Mesendoderm (in vitro differentiated cells): Measurements from ENCODE around the gene COQ2.

Experiments
- DNase-seq: peaks from one replicate; pipeline ENCODE4 v3.0.0; 2013
- H2AK5ac ChIP-seq: 2 replicates; pipeline ENCODE4 v1.6.1; 2013; ENCODE audit warnings: low read length, inconsistent platforms
- H2BK120ac ChIP-seq: 2 replicates; pipeline ENCODE4 v1.6.1; 2013; ENCODE audit warnings: low read depth, mild to moderate bottlenecking, low read length, moderate library complexity, mixed read lengths
- H2BK15ac ChIP-seq: replicated peaks from 2 replicates; pipeline ENCODE4 v1.6.1; 2013; ENCODE audit warnings: low read depth, mild to moderate bottlenecking, moderate library complexity
- H2BK5ac ChIP-seq: 2 replicates; pipeline ENCODE4 v1.6.1; 2013; ENCODE audit warnings: low read length, inconsistent platforms
- H3K18ac ChIP-seq: 2 replicates; pipeline ENCODE4 v1.6.1; 2013; ENCODE audit warnings: mild to moderate bottlenecking, low read length, mixed read lengths
- H3K23ac ChIP-seq: one replicate; pipeline ENCODE4 v1.6.1; 2013; ENCODE audit warnings: low read length
- H3K27ac ChIP-seq: 2 replicates; pipeline ENCODE4 v1.5.1; 2013; ENCODE audit warnings: low read depth, mild to moderate bottlenecking, inconsistent platforms, low read length, moderate library complexity
- H3K27me3 ChIP-seq: 2 replicates; pipeline ENCODE4 v1.6.1; 2013; ENCODE audit warnings: low read length, control low read depth, mild to moderate bottlenecking, inconsistent platforms; ENCODE audit not compliant: insufficient read depth, poor library complexity
- H3K36me3 ChIP-seq: 2 replicates; pipeline ENCODE4 v1.6.1; 2013; ENCODE audit warnings: low read length, inconsistent platforms; ENCODE audit not compliant: control insufficient read depth, insufficient read depth
- H3K4ac ChIP-seq: one replicate; pipeline ENCODE4 v1.6.1; 2013; ENCODE audit warnings: low read depth, mild to moderate bottlenecking, low read length, moderate library complexity
- H3K4me1 ChIP-seq: 2 replicates; pipeline ENCODE4 v1.6.1; 2013; ENCODE audit warnings: low read depth, low read length, inconsistent platforms; ENCODE audit not compliant: control insufficient read depth
- H3K4me2 ChIP-seq: 2 replicates; pipeline ENCODE4 v1.6.1; 2013; ENCODE audit warnings: low read length
- H3K4me3 ChIP-seq: 2 replicates; pipeline ENCODE4 v1.5.1; 2013; ENCODE audit warnings: mild to moderate bottlenecking, low read length
- H3K56ac ChIP-seq: one replicate; pipeline ENCODE4 v1.6.1; 2013; ENCODE audit warnings: low read length
- H3K79me1 ChIP-seq: 2 replicates; pipeline ENCODE4 v1.6.1; 2013; ENCODE audit warnings: low read length, inconsistent platforms
- H3K79me2 ChIP-seq: 2 replicates; pipeline ENCODE4 v1.6.1; 2013; ENCODE audit warnings: mild to moderate bottlenecking, low read length; ENCODE audit not compliant: control insufficient read depth, insufficient read depth
- H3K9ac ChIP-seq: 2 replicates; pipeline ENCODE4 v1.6.1; 2013; ENCODE audit warnings: low read length, inconsistent platforms
- H4K5ac ChIP-seq: one replicate; pipeline ENCODE4 v1.6.1; 2013; ENCODE audit warnings: low read length
- H4K8ac ChIP-seq: one replicate; pipeline ENCODE4 v1.6.1; 2013; ENCODE audit warnings: low read depth, mild to moderate bottlenecking, control low read depth, low read length, moderate library complexity
- WGBS: extraction: QIAGEN DNeasy Blood & Tissue Kit; methylation state at CpG from one replicate; pipeline ENCODE4 v1.1.7; 2013; ENCODE audit warnings: low lambda C conversion rate, missing lambda C conversion rate; ENCODE audit not compliant: insufficient coverage; ENCODE audit errors: extremely low coverage; 5-methylcytosine and 5-hydroxymethylcytosine counted together

COQ2 gene

DNA sequence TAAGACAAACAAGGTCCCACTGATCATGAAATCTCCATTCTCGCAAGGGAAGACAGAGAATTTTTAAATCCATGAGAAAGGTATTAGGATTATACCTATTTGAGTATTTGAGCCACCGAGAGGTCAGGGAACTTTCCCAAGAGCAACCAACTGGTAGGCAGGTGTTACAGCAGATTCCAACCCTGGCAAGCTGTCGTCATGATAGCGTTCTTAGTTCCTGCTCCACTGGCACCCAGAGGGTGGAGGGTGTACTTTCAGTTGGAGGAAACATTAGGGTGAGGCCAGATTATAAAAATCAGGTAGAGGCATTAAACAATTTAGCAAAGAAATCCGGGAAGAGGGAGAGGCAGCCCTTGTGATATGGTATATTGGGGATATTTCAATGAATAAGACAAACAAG is 23.3 kb downstream of the COQ2 start:
- Histone ChIP-seq H3K4me2 (no peak overlapping the region), H3K18ac (no peak overlapping the region), H3K36me3 (no peaks in the 10 kb centered on the region), H3K27ac (no peak overlapping the region), H3K79me1 (no peaks in the 10 kb centered on the region), H3K27me3 (no peaks in the 10 kb centered on the region), H4K8ac (no peak overlapping the region), H3K9ac (no peak overlapping the region), H4K5ac (no peak overlapping the region), H3K4ac (no peak overlapping the region), H2AK5ac (no peak overlapping the region), H2BK120ac (no peak overlapping the region), H3K79me2 (no peaks in the 10 kb centered on the region), H3K23ac (no peak overlapping the region), H2BK15ac (no peak overlapping the region), H3K4me3 (no peak overlapping the region), H3K56ac (no peak overlapping the region), H2BK5ac (no peak overlapping the region), H3K4me1 (no peaks in the 10 kb centered on the region)
- WGBS, result no CpG with 5 or more reads among the region's 5 CpGs
- DNase-seq, result no peak

DNA sequence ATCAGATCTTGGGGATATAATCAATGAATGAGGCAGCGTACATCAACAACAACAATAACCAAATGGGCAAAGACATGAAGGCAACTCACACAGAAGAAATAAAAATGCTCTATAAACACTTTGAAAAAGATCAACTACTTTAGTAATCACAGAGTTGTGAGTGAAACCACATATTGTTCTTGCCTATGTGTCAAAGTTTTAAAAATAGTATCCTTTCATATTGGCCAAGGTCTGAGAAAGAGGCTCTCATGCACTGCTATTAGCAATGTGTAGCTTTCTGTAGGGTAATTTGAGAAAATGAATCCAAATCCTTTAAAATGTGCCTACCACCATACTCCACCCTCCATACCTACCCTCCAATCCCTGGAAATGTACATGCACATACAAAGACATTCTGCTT is 25.0 kb downstream of the COQ2 start:
- H3K4ac ChIP-seq, result no peak overlapping the region
- H2BK15ac ChIP-seq, result no peak overlapping the region
- no peak overlapping the region for H3K56ac ChIP-seq
- no peak overlapping the region for H2BK5ac ChIP-seq
- no peak for DNase-seq
- H3K9ac ChIP-seq, result no peak overlapping the region
- no peak overlapping the region for H3K27ac ChIP-seq
- H3K79me2 ChIP-seq, result no peaks in the 10 kb centered on the region
- H4K8ac ChIP-seq, result no peak overlapping the region
- H3K4me2 ChIP-seq, result no peak overlapping the region
- H3K36me3 ChIP-seq, result no peaks in the 10 kb centered on the region
- no peak overlapping the region for H3K18ac ChIP-seq
- H4K5ac ChIP-seq, result no peak overlapping the region
- H3K27me3 ChIP-seq, result no peaks in the 10 kb centered on the region
- H3K4me3 ChIP-seq, result no peak overlapping the region
- no CpG with 5 or more reads among the region's 1 CpG for WGBS
- no peaks in the 10 kb centered on the region for H3K4me1 ChIP-seq
- no peaks in the 10 kb centered on the region for H3K79me1 ChIP-seq
- no peak overlapping the region for H2BK120ac ChIP-seq
- H3K23ac ChIP-seq, result no peak overlapping the region
- no peak overlapping the region for H2AK5ac ChIP-seq

DNA sequence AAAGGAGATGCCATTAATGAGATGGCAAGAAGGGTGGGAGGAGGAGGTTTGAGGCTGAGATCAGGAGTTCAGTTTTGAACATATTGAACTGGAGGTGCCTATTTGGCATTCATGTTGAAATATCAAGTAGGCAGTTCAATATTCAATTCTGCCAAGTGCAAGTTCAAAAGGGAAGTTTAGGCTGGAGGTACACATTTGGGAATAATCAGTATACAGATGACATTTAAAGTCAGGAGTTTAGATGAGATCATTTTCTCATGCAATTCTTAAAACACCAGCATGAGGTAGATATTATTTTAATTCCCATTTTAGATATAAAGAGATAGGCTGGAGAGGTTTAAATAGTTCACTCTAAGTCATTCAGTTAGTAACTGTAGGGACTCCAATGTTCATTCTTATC is 26.1 kb downstream of the COQ2 start:
- Histone ChIP-seq H3K27me3 (no peaks in the 10 kb centered on the region), H2BK120ac (no peak overlapping the region), H3K4me3 (no peak overlapping the region), H3K79me2 (no peaks in the 10 kb centered on the region), H3K56ac (no peak overlapping the region), H3K79me1 (no peaks in the 10 kb centered on the region), H2AK5ac (no peak overlapping the region), H2BK15ac (no peak overlapping the region), H3K27ac (no peak overlapping the region), H3K4me1 (no peaks in the 10 kb centered on the region), H3K4me2 (no peak overlapping the region), H3K4ac (no peak overlapping the region), H3K18ac (no peak overlapping the region), H3K36me3 (no peaks in the 10 kb centered on the region), H3K23ac (no peak overlapping the region), H2BK5ac (no peak overlapping the region), H3K9ac (no peak overlapping the region), H4K8ac (no peak overlapping the region), H4K5ac (no peak overlapping the region)
- no peak for DNase-seq

DNA sequence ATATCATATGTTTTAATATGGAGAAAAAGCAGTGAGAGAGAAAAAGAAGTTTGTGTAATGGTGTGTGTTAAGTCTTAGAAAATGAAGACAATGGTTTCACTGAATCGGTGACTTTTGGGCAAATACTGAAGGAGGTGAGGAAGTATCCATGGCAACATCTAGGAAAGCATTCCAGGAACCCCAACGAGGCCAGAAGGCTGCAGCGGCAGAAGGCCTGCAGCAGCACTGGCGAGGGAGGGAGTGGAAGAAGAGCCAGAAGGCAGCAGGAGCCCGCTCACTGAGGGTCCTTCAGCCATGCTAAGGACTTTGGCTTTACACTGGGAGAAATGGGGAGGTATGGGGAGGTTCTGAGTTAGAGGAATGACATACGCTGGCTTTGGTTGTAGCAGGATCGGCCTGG is 26.8 kb downstream of the COQ2 start:
- Histone ChIP-seq H3K79me2 (no peaks in the 10 kb centered on the region), H2AK5ac (no peak overlapping the region), H3K56ac (no peak overlapping the region), H3K4ac (no peak overlapping the region), H3K27ac (no peak overlapping the region), H3K36me3 (no peaks in the 10 kb centered on the region), H3K4me1 (no peaks in the 10 kb centered on the region), H3K4me3 (no peak overlapping the region), H3K4me2 (no peak overlapping the region), H2BK5ac (no peak overlapping the region), H2BK15ac (no peak overlapping the region), H2BK120ac (no peak overlapping the region), H3K79me1 (no peaks in the 10 kb centered on the region), H3K27me3 (no peaks in the 10 kb centered on the region), H4K5ac (no peak overlapping the region), H4K8ac (no peak overlapping the region), H3K23ac (no peak overlapping the region), H3K18ac (no peak overlapping the region), H3K9ac (no peak overlapping the region)
- WGBS, result 100% methylated on average over 1 of the region's 7 CpGs
- DNase-seq, result peak; percentile 57

DNA sequence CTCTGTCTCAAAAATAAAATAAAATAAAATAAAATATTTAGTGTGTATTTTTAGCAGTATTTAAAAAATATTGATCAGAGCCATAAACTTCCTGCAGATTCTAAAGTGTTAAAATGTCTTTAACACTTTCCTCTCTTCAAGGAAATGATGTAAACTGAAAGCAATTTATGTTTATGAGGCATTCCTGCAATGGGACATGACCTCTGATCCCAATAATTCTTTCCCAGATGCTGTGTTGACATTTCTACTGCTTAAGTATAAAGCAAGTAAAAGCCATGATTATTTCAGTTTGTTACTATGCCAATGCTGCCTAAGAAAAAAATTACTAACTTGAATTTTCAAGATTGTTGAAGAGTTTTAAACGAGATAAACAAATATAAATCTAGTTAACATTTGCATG is 29.0 kb downstream of the COQ2 start:
- no peak overlapping the region for H2AK5ac ChIP-seq
- H2BK5ac ChIP-seq, result no peak overlapping the region
- H3K4me1 ChIP-seq, result peaks cover 2% of the 10 kb centered on the region
- no peaks in the 10 kb centered on the region for H3K79me1 ChIP-seq
- WGBS, result no CpG with 5 or more reads among the region's 1 CpG
- H3K4me3 ChIP-seq, result no peak overlapping the region
- no peak overlapping the region for H2BK120ac ChIP-seq
- no peak overlapping the region for H4K8ac ChIP-seq
- DNase-seq, result peak; percentile 85
- no peak overlapping the region for H4K5ac ChIP-seq
- no peak overlapping the region for H3K9ac ChIP-seq
- H3K27me3 ChIP-seq, result no peaks in the 10 kb centered on the region
- H3K56ac ChIP-seq, result no peak overlapping the region
- H3K23ac ChIP-seq, result no peak overlapping the region
- H3K79me2 ChIP-seq, result no peaks in the 10 kb centered on the region
- H2BK15ac ChIP-seq, result no peak overlapping the region
- H3K4ac ChIP-seq, result peak overlapping the region; percentile 44
- H3K36me3 ChIP-seq, result no peaks in the 10 kb centered on the region
- H3K27ac ChIP-seq, result no peak overlapping the region
- H3K4me2 ChIP-seq, result no peak overlapping the region
- H3K18ac ChIP-seq, result no peak overlapping the region

DNA sequence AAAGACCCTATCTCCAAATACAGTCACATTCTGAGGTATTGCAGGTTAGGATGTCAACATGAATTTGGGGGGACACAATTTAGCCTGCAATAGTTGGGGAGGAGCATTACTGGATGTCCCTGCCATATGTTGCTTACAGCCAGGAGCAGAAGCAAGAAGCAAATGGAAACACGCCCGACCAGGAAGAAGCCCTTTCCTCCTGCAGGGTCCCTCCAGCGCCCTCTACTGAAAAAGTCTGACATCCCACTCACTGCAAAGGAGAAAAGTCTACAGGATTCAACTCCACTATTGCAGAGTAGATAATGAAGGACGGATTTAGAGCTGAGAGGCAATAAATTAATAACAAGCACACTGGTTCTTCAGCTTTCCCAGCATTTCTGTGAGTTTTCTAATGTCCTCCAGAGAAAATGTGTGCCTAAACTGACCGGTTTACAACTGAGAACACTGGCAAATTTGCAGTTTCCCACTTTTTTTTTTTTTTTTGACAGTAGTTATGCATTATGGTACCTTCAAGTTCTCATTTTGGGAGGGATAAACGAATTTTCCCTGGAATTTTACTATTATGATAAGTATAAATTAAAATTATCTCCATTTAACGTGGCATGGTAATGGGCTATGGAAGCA is 31.7 kb downstream of the COQ2 start:
- Histone ChIP-seq H3K4me3 (no peak overlapping the region), H4K8ac (no peak overlapping the region), H3K56ac (peak overlapping the region; percentile 63), H2BK15ac (no peak overlapping the region), H3K18ac (peak overlapping the region; percentile 25), H2AK5ac (no peak overlapping the region), H3K36me3 (no peaks in the 10 kb centered on the region), H3K79me1 (no peaks in the 10 kb centered on the region), H3K79me2 (no peaks in the 10 kb centered on the region), H2BK5ac (no peak overlapping the region), H3K4me1 (peaks cover 4% of the 10 kb centered on the region), H3K4me2 (no peak overlapping the region), H3K4ac (no peak overlapping the region), H2BK120ac (no peak overlapping the region), H3K27me3 (no peaks in the 10 kb centered on the region), H3K23ac (no peak overlapping the region), H3K27ac (no peak overlapping the region), H4K5ac (no peak overlapping the region), H3K9ac (no peak overlapping the region)
- no CpG with 5 or more reads among the region's 7 CpGs for WGBS
- peak; percentile 92 for DNase-seq
